GM12873 (cell line): ENCODE results near the gene TMEM119.

Experiments
- CTCF ChIP-seq: IDR thresholded peaks from 2 replicates; pipeline ENCODE4 v1.5.1; 2012; ENCODE audit warnings: low read depth, mild to moderate bottlenecking, moderate library complexity, low read length, control low read depth; ENCODE audit not compliant: insufficient read depth; ENCODE audit errors: missing control alignments

TMEM119 gene

GRCh38 chr12:108630481-108631207 lies 32.8 kb upstream of the TMEM119 start:
- no peak for TF ChIP-seq CTCF

- no peak for TF ChIP-seq CTCF
Measured at GRCh38 chr12:108629824-108630476, 32.1 kb upstream of the TMEM119 start.

- TF ChIP-seq CTCF = no peak
Measured at GRCh38 chr12:108629151-108629550, 31.3 kb upstream of the TMEM119 start.

- TF ChIP-seq CTCF = no peak
Measured at GRCh38 chr12:108627134-108627920, 29.4 kb upstream of the TMEM119 start.

GRCh38 chr12:108625228-108625627 lies 27.3 kb upstream of the TMEM119 start:
- TF ChIP-seq CTCF = no peak

GRCh38 chr12:108623577-108623976 lies 25.7 kb upstream of the TMEM119 start:
- TF ChIP-seq CTCF = no peak

- no peak for TF ChIP-seq CTCF
Measured at GRCh38 chr12:108622921-108623514, 25.1 kb upstream of the TMEM119 start.
